ENCODE data around the gene ZNF385B. TPM values are rescaled to one million over a fixed set of nuclear protein-coding genes. Genes with fewer than 3 reads are reported as not detected.
"Not testable (repeated sequence)": the region's sequence is repeated elsewhere in the genome, so short reads cannot be mapped to it uniquely, and the experiment has no call there.

The ZNF385B gene
- total RNA-seq, 2 donors from 2014 or later = 0.61 to 1.2 TPM

DNA sequence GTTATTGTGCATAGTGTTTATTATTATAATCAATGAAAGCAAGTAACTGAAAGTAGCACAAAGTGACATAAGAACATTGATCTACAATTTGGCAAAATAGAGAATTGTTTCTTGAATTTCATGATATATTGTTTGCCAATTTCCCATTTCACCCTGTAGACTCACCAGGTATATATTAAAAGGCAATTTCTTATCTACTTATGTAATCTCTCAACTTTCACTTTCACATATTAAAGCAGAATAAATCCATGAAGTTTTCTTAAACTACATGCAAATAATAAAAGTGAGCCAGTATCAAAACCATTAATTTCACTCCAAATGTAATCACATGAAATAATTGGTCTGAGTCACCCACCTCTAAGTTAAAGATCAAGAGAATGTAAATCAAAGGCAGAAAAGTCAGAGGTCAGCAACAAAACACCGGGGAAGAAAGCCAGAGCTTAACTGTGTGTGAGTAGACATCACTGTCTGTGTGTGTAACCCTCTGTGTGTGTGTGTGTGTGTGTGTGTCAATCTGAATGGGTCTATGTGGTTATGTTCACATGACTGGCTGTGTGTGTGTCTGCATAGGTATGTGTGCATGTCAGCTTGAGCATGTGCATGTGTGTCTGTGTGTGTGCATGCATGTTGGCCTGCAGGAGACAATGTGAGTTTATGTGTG lies 44.1 kb downstream of the ZNF385B start:
- intact Hi-C loops (cut with DNase I, micrococcal nuclease) = loop anchor here in 1 of 2 donors (5.0 kb wide), 1 partner anchor 105 kb away; no protein-coding TSS in a partner anchor
- ATAC-seq = no peak
- no peak for DNase-seq

GRCh38 chr2:179814050-179814449 lies 47.4 kb downstream of the ZNF385B start:
- intact Hi-C loops (cut with DNase I, micrococcal nuclease) = no loop called here
- no peak for ATAC-seq
- DNase-seq = no peak

DNA sequence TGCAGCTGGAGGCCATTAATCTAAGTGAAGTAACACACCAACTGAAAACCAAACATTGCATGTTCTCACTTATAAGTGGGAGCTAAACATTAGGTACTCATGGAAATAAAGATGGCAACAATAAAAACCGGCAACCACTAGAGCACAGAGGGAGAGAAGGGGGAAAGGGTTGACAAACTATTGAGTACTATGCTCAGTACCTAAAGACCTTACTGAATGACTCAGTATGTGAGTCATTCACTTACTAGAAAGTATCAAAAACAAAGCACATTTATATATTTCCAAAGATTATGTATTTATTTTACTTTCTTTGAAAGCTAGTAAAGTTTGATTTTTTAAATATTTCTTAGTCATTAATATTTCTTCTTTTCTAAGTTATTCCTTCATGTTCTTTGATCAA lies 48.9 kb downstream of the ZNF385B start:
- DNase-seq (no peak), ATAC-seq (no peak)
- intact Hi-C loops (cut with DNase I, micrococcal nuclease) = no loop called here

DNA sequence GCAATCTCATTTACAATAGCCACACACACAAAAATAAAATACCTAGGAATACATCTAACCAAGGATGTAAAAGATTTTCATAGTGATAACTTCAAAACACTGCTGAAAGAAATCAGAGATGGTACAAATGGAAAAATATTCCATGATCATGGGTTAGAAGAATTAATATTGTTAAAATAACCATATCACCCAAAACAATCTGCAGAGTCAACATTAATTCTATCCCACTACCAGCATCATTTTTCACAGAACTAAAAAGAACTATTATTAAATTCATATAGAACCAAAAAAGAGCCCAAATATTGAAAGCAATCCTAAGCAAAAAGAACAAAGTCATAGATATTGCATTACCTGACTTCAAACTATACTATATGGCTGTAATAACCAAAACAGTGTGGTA lies 50.4 kb downstream of the ZNF385B start:
- intact Hi-C loops (cut with DNase I, micrococcal nuclease) = no loop called here
- DNase-seq (no peak), ATAC-seq (no peak)

GRCh38 chr2:179809606-179810005 lies 51.8 kb downstream of the ZNF385B start:
- ATAC-seq (no peak), DNase-seq (no peak)
- intact Hi-C loops (cut with DNase I, micrococcal nuclease) = no loop called here

DNA sequence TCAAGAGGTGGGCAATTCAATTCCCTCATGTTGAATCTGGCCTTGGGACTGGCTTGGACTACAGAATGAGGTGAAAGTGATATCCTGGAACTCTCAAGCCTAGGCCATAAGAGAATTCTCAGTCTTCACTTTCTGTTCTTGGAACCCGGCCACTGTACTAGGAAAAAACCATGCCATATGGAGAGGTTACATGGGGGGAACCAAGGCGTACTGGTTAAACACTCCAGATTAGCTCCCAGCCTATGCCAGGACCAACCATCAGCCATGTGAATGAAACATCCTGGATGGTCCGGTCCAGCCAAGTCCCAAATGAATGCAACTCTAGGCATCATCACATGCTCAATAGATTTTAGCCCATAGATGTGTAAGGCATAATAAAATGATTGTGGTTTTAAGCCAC lies 56.4 kb downstream of the ZNF385B start:
- DNase-seq = no peak
- no peak for ATAC-seq
- intact Hi-C loops (cut with DNase I, micrococcal nuclease) = no loop called here

- intact Hi-C loops (cut with DNase I, micrococcal nuclease) = no loop called here
- DNase-seq = no peak
- no peak for ATAC-seq
Measured at GRCh38 chr2:179804206-179804605, 57.2 kb downstream of the ZNF385B start.

DNA sequence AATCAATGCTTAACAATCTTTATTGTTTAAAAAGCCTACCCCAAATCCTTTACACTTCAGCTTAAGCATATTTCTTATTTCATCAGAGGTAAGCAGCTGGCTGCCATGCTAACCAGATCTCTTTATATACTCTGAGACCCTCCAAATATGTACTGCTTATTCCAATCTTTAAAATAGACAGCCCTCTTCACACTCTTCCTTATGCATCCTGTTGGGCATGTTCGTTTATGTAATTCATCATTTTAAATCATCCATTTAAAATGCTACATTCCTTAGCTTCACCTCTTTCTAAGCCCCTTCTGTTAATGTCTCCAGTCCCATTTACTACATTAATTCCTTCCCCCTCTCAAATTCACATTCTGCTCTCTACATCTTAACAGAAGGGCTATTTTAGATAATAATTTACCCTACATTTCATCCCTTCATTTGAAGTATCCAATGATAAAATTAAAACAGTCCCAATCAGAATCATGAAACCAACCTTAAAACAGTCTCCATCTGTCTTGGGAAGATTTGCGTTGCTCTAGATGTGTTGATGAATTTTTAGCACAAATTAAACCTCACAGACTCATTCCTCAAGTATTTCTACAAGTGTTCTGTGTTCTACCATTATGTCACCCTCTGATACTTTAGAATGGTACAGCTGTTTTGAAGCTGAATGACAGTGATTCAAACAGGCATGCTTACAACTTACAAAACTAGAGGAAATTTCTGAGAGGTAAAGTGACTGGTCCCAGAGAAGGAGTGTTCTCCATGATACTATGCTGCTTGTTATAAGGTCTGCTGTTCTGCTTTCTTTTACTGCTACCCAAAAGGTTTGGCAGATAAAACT lies 59.1 kb downstream of the ZNF385B start:
- intact Hi-C loops (cut with DNase I, micrococcal nuclease) = no loop called here
- ATAC-seq (no peak), DNase-seq (no peak)

- intact Hi-C loops (cut with DNase I, micrococcal nuclease) = no loop called here
- no peak for DNase-seq
- no peak for ATAC-seq
Measured at GRCh38 chr2:179800776-179801175, 60.6 kb downstream of the ZNF385B start.

DNA sequence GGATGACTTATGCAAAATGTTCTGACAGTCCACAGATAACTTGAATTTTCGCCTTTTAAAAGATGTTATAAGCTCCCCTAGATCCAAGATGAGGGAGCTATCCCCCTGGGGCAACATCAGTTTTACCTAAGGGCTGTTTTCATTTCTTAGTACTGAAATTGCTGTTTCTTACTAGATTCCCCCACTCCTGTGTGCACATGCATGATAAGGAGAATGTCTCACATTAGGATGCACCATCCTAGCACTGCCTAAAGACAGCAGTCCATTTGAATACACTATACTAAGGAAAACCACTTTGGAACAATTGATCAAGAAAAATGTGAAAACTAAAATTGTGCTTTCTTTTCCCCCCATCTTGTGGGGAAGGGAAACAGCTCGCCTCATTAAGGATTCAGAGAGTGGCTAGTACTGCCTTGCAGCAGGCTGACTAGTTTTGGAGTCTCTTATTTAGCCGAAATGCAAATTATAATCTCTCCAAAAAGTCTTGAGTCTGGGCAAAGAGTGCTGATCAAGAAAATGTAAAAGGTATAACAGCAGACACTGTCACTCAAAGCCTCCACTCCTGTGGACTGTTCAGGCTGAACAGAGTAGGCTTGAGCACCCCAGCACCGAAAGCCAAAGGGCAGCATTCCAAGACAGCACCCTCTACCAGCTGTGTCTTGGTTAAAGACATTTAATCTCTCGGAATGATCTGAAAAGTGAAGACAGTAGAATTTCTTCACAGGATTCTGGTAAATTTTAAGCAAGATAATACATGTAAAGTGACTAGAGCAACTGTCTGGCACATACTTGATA lies 65.0 kb downstream of the ZNF385B start:
- no peak for DNase-seq
- no peak for ATAC-seq
- intact Hi-C loops (cut with DNase I, micrococcal nuclease) = no loop called here

GRCh38 chr2:179793902-179794301 lies 67.5 kb downstream of the ZNF385B start:
- intact Hi-C loops (cut with DNase I, micrococcal nuclease) = no loop called here
- no peak for ATAC-seq

GRCh38 chr2:179793238-179793637 lies 68.2 kb downstream of the ZNF385B start:
- intact Hi-C loops (cut with DNase I, micrococcal nuclease) = no loop called here
- no peak for ATAC-seq
- DNase-seq = no peak

More at GRCh38 chr2:179793902-179794301, 67.5 kb downstream of the ZNF385B start:
- DNase-seq = no peak

GRCh38 chr2:179790235-179791217 lies 70.9 kb downstream of the ZNF385B start:
- ATAC-seq (no peak), DNase-seq (no peak)
- intact Hi-C loops (cut with DNase I, micrococcal nuclease) = no loop called here

DNA sequence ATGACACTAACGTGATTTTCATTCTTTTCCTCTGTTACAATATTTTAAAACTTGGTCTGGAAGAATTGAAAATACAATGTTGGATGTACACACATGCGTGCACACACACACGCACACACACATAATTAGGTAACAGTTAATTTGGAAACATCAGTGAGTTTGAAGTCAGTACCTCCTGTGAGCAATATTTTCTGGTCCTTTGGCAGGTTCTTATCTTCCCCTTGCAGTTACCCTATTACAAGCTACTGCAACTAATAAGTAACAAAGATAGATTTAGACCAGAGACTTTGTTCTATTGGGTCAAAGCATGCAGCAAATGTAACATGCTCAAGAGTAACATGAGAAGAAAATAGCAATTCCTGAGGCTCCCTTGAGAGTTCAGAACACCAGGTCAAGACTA lies 73.3 kb downstream of the ZNF385B start:
- no peak for ATAC-seq
- no peak for DNase-seq
- intact Hi-C loops (cut with DNase I, micrococcal nuclease) = no loop called here

DNA sequence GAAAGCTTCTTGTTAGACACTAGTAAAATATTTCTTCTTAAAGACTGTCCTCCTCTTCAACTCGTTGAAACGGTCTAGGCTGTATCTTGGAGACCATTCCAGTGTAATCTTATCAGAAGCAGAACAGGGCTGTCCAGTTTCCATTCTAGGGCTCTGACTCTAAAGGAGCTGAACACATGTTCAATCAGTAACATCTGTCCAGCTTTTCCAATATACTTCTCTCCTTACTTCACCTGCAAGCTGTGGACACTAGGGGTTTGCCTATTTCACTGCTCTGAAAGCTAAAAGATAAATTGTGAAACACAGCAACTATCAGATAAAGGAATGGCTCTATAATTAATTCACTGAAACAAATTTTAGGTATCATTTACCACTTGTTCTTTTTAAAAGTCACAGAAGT lies 73.8 kb downstream of the ZNF385B start:
- no peak for ATAC-seq
- intact Hi-C loops (cut with DNase I, micrococcal nuclease) = no loop called here
- no peak for DNase-seq

GRCh38 chr2:179785902-179786301 lies 75.5 kb downstream of the ZNF385B start:
- intact Hi-C loops (cut with DNase I, micrococcal nuclease) = no loop called here
- ATAC-seq = no peak

GRCh38 chr2:179782346-179782745 lies 79.1 kb downstream of the ZNF385B start:
- DNase-seq; intact Hi-C loops (cut with DNase I, micrococcal nuclease); ATAC-seq: not testable (repeated sequence)

More at GRCh38 chr2:179785902-179786301, 75.5 kb downstream of the ZNF385B start:
- DNase-seq = no peak

- DNase-seq = no peak
- ATAC-seq = no peak
- intact Hi-C loops (cut with DNase I, micrococcal nuclease) = no loop called here
Measured at GRCh38 chr2:179773986-179774385, 87.4 kb downstream of the ZNF385B start.
